Measurements from ENCODE around the gene KANSL1. TPM values are rescaled to one million over a fixed set of nuclear protein-coding genes. Genes with fewer than 3 reads are reported as not detected.

KANSL1 gene
- total and polyA plus RNA-seq, 9 of the 15 experiments (the other 6 are each of a cell fraction or from before 2014, with no cell fraction given) = 3.6 to 55.4 (median 31.8) TPM

- TF ChIP-seq, protein P1, sequence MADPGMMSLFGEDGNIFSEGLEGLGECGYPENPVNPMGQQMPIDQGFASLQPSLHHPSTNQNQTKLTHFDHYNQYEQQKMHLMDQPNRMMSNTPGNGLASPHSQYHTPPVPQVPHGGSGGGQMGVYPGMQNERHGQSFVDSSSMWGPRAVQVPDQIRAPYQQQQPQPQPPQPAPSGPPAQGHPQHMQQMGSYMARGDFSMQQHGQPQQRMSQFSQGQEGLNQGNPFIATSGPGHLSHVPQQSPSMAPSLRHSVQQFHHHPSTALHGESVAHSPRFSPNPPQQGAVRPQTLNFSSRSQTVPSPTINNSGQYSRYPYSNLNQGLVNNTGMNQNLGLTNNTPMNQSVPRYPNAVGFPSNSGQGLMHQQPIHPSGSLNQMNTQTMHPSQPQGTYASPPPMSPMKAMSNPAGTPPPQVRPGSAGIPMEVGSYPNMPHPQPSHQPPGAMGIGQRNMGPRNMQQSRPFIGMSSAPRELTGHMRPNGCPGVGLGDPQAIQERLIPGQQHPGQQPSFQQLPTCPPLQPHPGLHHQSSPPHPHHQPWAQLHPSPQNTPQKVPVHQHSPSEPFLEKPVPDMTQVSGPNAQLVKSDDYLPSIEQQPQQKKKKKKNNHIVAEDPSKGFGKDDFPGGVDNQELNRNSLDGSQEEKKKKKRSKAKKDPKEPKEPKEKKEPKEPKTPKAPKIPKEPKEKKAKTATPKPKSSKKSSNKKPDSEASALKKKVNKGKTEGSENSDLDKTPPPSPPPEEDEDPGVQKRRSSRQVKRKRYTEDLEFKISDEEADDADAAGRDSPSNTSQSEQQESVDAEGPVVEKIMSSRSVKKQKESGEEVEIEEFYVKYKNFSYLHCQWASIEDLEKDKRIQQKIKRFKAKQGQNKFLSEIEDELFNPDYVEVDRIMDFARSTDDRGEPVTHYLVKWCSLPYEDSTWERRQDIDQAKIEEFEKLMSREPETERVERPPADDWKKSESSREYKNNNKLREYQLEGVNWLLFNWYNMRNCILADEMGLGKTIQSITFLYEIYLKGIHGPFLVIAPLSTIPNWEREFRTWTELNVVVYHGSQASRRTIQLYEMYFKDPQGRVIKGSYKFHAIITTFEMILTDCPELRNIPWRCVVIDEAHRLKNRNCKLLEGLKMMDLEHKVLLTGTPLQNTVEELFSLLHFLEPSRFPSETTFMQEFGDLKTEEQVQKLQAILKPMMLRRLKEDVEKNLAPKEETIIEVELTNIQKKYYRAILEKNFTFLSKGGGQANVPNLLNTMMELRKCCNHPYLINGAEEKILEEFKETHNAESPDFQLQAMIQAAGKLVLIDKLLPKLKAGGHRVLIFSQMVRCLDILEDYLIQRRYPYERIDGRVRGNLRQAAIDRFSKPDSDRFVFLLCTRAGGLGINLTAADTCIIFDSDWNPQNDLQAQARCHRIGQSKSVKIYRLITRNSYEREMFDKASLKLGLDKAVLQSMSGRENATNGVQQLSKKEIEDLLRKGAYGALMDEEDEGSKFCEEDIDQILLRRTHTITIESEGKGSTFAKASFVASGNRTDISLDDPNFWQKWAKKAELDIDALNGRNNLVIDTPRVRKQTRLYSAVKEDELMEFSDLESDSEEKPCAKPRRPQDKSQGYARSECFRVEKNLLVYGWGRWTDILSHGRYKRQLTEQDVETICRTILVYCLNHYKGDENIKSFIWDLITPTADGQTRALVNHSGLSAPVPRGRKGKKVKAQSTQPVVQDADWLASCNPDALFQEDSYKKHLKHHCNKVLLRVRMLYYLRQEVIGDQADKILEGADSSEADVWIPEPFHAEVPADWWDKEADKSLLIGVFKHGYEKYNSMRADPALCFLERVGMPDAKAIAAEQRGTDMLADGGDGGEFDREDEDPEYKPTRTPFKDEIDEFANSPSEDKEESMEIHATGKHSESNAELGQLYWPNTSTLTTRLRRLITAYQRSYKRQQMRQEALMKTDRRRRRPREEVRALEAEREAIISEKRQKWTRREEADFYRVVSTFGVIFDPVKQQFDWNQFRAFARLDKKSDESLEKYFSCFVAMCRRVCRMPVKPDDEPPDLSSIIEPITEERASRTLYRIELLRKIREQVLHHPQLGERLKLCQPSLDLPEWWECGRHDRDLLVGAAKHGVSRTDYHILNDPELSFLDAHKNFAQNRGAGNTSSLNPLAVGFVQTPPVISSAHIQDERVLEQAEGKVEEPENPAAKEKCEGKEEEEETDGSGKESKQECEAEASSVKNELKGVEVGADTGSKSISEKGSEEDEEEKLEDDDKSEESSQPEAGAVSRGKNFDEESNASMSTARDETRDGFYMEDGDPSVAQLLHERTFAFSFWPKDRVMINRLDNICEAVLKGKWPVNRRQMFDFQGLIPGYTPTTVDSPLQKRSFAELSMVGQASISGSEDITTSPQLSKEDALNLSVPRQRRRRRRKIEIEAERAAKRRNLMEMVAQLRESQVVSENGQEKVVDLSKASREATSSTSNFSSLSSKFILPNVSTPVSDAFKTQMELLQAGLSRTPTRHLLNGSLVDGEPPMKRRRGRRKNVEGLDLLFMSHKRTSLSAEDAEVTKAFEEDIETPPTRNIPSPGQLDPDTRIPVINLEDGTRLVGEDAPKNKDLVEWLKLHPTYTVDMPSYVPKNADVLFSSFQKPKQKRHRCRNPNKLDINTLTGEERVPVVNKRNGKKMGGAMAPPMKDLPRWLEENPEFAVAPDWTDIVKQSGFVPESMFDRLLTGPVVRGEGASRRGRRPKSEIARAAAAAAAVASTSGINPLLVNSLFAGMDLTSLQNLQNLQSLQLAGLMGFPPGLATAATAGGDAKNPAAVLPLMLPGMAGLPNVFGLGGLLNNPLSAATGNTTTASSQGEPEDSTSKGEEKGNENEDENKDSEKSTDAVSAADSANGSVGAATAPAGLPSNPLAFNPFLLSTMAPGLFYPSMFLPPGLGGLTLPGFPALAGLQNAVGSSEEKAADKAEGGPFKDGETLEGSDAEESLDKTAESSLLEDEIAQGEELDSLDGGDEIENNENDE (IDR thresholded peaks at IDR 0.05; ENCODE audit: low read depth, low read length) = no peak
- TF ChIP-seq ZNF316 (IDR thresholded peaks at IDR 0.05) (no peak), PATZ1 (CRISPR knock-in tag; IDR thresholded peaks at IDR 0.05; ENCODE audit: borderline replicate concordance) (no peak), HMG20A (CRISPR knock-in tag; conservative IDR thresholded peaks at IDR 0.05) (no peak), SRSF3 (IDR thresholded peaks at IDR 0.05; ENCODE audit: insufficient read depth, low read length) (no peak), SRF (CRISPR knock-in tag; IDR thresholded peaks at IDR 0.05) (no peak), ZNF165 (CRISPR knock-in tag; IDR thresholded peaks at IDR 0.05; ENCODE audit: borderline replicate concordance) (no peak), ZKSCAN1 (IDR thresholded peaks at IDR 0.05; ENCODE audit: low read depth, low read length) (no peak)
Observed at GRCh38 chr17:46181940-46182339, 11.3 kb downstream of the KANSL1 start (continued).

All from K562 (cell line).